GM19463 (cell line): ENCODE results near the gene TSPAN5.

Experiments
- ATAC-seq: cut with Tn5 transposase; IDR thresholded peaks from one replicate; pipeline ENCODE4 v1.9.1; 2021; ENCODE audit warnings: mild to moderate bottlenecking, moderate library complexity; ENCODE audit not compliant: unreplicated experiment

Gene TSPAN5

GRCh38 chr4:98601708-98602107, 56.7 kb downstream of the TSPAN5 start:
- peak; percentile 89 for ATAC-seq

GRCh38 chr4:98599617-98600205, 58.7 kb downstream of the TSPAN5 start:
- ATAC-seq = no peak

- ATAC-seq = no peak
These were observed 71.5 kb downstream of the TSPAN5 start for GRCh38 chr4:98586962-98587354.

- ATAC-seq = no peak
These were observed 72.0 kb downstream of the TSPAN5 start for GRCh38 chr4:98586291-98586961.

- ATAC-seq = no peak
These were observed 72.8 kb downstream of the TSPAN5 start for GRCh38 chr4:98585596-98585995.

GRCh38 chr4:98584265-98584664, 74.1 kb downstream of the TSPAN5 start:
- no peak for ATAC-seq

- no peak for ATAC-seq
These were observed 75.1 kb downstream of the TSPAN5 start for GRCh38 chr4:98583265-98583664.

- no peak for ATAC-seq
These were observed 77.3 kb downstream of the TSPAN5 start for GRCh38 chr4:98581126-98581525.

- peak; percentile 73 for ATAC-seq
These were observed 80.5 kb downstream of the TSPAN5 start for GRCh38 chr4:98577956-98578355.

- ATAC-seq = no peak
These were observed 83.6 kb downstream of the TSPAN5 start for GRCh38 chr4:98574816-98575215.

- no peak for ATAC-seq
These were observed 84.6 kb downstream of the TSPAN5 start for GRCh38 chr4:98573791-98574190.

GRCh38 chr4:98572697-98573096, 85.7 kb downstream of the TSPAN5 start:
- ATAC-seq = no peak

- no peak for ATAC-seq
These were observed 87.1 kb downstream of the TSPAN5 start for GRCh38 chr4:98571161-98571786.

GRCh38 chr4:98570151-98570797, 88.1 kb downstream of the TSPAN5 start:
- no peak for ATAC-seq

- no peak for ATAC-seq
These were observed 89.3 kb downstream of the TSPAN5 start for GRCh38 chr4:98568941-98569663.

GRCh38 chr4:98567611-98568010, 90.8 kb downstream of the TSPAN5 start:
- no peak for ATAC-seq

GRCh38 chr4:98566361-98567008, 91.9 kb downstream of the TSPAN5 start:
- ATAC-seq = no peak

GRCh38 chr4:98565681-98566301, 92.6 kb downstream of the TSPAN5 start:
- no peak for ATAC-seq

- no peak for ATAC-seq
These were observed 93.6 kb downstream of the TSPAN5 start for GRCh38 chr4:98564852-98565251.

GRCh38 chr4:98560321-98560720, 98.1 kb downstream of the TSPAN5 start:
- no peak for ATAC-seq
